NB4 (cell line): ENCODE measurements around the gene AATK.

Experiments used
- MYC ChIP-seq: IDR thresholded peaks from 2 replicates; pipeline ENCODE4 v1.6.1; 2011; ENCODE audit warnings: low read depth, low read length
- POLR2A ChIP-seq: IDR thresholded peaks from 2 replicates; pipeline ENCODE4 v1.6.1; 2011; ENCODE audit warnings: mild to moderate bottlenecking; ENCODE audit not compliant: insufficient read length; ENCODE audit errors: extremely low read depth
- TF ChIP-seq, protein P1 (sequence below): IDR thresholded peaks from one replicate; pipeline ENCODE4 v1.5.1; 2012; ENCODE audit warnings: low read depth, low read length

- TF ChIP-seq, protein P1, sequence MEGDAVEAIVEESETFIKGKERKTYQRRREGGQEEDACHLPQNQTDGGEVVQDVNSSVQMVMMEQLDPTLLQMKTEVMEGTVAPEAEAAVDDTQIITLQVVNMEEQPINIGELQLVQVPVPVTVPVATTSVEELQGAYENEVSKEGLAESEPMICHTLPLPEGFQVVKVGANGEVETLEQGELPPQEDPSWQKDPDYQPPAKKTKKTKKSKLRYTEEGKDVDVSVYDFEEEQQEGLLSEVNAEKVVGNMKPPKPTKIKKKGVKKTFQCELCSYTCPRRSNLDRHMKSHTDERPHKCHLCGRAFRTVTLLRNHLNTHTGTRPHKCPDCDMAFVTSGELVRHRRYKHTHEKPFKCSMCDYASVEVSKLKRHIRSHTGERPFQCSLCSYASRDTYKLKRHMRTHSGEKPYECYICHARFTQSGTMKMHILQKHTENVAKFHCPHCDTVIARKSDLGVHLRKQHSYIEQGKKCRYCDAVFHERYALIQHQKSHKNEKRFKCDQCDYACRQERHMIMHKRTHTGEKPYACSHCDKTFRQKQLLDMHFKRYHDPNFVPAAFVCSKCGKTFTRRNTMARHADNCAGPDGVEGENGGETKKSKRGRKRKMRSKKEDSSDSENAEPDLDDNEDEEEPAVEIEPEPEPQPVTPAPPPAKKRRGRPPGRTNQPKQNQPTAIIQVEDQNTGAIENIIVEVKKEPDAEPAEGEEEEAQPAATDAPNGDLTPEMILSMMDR, result no peak
- no peak for TF ChIP-seq POLR2A
- no peak for TF ChIP-seq MYC
These were observed 98.6 kb downstream of the AATK start for GRCh38 chr17:81067391-81067811.
